T-helper 1 cell treated with Interleukin-12 subunit alpha and Interleukin-12 subunit beta and Interleukin-4 antibody, amounts not matched to agents 30 μg/mL and 1 μg/mL, for 36 hours (primary cell): ENCODE results near the gene TNPO1.

ENCODE experiments used
- H3K27ac Mint-ChIP-seq: one replicate; pipeline ENCODE4 v1.8.0; 2021; ENCODE audit warnings: mild to moderate bottlenecking, mixed read lengths
- H3K27me3 Mint-ChIP-seq: one replicate; pipeline ENCODE4 v1.8.0; 2021; ENCODE audit warnings: low read depth, mixed read lengths
- H3K36me3 Mint-ChIP-seq: one replicate; pipeline ENCODE4 v1.8.0; 2021; ENCODE audit warnings: low read depth, mixed read lengths
- H3K4me1 Mint-ChIP-seq: one replicate; pipeline ENCODE4 v1.8.0; 2021; ENCODE audit warnings: low read depth, mixed read lengths
- H3K4me3 Mint-ChIP-seq: one replicate; pipeline ENCODE4 v1.8.0; 2021; ENCODE audit warnings: mild to moderate bottlenecking, moderate library complexity, mixed read lengths
- H3K9me3 Mint-ChIP-seq: one replicate; pipeline ENCODE4 v1.8.0; 2021; ENCODE audit warnings: mixed read lengths

TNPO1 gene

DNA sequence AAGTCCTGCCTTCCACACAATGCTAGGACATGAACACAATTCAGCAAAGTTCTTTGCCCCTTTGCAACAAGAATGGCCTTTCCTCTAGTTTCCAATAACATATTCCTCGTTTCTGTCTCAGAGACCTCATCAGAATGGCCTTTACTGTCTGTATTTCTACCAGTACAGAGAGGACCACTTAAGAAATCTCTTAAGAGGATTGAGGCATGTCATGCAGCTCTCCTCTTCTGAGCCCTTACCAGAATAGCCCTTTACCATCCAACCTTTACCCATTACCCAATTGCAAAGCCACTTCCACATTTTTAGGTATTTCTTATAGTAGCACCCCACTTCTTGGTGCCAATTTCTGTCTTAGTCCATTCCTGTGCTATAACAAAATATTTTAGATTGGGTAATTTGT is 20.3 kb downstream of the TNPO1 start:
- H3K9me3 Mint-ChIP-seq = no peaks in the 10 kb centered on the region
- no peak overlapping the region for H3K4me3 Mint-ChIP-seq
- no peaks in the 10 kb centered on the region for H3K36me3 Mint-ChIP-seq
- H3K27ac Mint-ChIP-seq = no peak overlapping the region
- peaks cover 26% of the 10 kb centered on the region for H3K27me3 Mint-ChIP-seq
- no peaks in the 10 kb centered on the region for H3K4me1 Mint-ChIP-seq

DNA sequence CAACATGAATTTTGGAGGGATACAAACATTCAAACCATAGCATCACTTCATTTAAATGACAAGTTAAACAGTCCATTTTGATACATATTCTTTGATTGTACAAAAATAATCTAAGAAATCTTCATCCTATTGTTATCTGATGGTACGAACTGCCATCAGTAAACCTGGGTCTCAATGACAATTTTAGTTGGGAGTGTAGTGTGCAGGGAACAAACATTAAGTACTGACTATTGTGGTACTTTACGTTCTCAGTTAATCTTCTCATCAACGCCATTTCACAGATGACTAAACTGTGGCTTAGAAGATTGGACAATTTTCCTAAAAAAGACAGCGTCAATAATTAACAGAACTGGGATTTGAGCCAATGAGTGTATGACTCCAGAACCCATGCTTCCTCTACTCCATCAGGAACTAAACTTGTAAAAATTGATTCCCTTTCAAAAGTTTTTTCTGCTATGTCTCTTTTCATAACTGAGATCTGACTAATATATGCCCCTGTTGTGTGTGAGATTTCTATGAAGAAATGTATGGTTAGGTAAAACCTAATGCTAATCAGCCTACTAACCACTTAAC is 21.1 kb downstream of the TNPO1 start:
- H3K4me1 Mint-ChIP-seq = no peaks in the 10 kb centered on the region
- no peak overlapping the region for H3K27ac Mint-ChIP-seq
- H3K36me3 Mint-ChIP-seq = no peaks in the 10 kb centered on the region
- no peaks in the 10 kb centered on the region for H3K9me3 Mint-ChIP-seq
- H3K4me3 Mint-ChIP-seq = no peak overlapping the region
- H3K27me3 Mint-ChIP-seq = peaks cover 23% of the 10 kb centered on the region

DNA sequence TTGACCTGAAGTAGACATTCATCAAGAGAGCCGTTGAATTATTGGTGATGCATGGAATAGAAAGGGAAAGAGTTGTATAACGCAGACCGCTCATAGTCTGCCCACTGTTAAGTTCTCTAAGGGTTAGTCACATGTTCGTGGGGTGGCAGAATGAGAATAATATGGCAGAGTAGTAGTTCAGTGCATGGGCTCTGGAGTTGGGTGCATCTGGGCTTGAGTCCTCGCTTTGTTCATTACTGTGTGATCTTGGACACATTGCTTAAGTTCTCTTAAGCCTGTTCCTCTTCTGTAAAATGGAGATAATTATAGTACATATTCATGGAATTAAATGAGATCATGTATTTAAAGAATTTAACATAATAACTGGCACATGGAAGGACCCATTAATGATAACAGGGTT is 23.6 kb downstream of the TNPO1 start:
- Mint-ChIP-seq H3K4me1 (no peaks in the 10 kb centered on the region), H3K9me3 (no peaks in the 10 kb centered on the region), H3K36me3 (no peaks in the 10 kb centered on the region), H3K4me3 (no peak overlapping the region), H3K27me3 (peaks cover 37% of the 10 kb centered on the region), H3K27ac (no peak overlapping the region)

DNA sequence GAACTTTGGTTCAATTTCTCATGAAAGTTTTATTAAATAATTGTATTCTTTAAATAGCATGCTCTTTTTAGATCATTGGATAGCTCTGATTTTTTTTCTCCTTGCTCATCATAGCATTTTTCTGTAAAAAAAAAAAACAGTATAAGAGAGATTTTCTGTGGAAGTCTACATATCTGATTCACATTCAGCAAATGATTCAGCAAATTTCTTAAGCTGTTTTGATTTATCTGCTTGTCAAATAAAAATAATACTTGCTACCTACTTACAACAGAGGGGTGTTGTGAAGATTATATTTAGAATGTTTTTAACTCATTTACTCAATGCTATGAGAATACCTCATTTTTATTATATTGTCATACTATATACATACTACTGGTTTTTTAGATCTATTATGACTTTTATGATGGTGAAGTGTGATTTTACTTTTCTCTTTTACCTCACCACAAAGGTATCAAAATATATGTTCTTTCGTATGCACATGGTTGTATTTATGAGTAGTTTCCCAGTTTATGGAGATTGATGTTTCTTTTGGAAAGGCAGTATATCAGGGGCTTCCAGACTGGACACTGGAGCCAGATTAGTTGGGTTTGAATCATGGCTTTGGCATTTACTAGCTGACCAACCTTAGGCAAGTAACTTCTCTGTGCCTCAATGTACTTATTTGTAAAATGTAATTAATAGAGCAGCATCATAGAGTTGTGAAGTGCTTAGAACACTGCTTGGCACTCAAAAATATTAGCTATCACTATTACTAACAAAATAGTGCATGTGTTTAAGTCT is 25.5 kb downstream of the TNPO1 start:
- Mint-ChIP-seq H3K27ac (no peak overlapping the region), H3K4me3 (no peak overlapping the region), H3K4me1 (peaks cover 2% of the 10 kb centered on the region), H3K9me3 (no peaks in the 10 kb centered on the region), H3K36me3 (no peaks in the 10 kb centered on the region), H3K27me3 (peaks cover 39% of the 10 kb centered on the region)

DNA sequence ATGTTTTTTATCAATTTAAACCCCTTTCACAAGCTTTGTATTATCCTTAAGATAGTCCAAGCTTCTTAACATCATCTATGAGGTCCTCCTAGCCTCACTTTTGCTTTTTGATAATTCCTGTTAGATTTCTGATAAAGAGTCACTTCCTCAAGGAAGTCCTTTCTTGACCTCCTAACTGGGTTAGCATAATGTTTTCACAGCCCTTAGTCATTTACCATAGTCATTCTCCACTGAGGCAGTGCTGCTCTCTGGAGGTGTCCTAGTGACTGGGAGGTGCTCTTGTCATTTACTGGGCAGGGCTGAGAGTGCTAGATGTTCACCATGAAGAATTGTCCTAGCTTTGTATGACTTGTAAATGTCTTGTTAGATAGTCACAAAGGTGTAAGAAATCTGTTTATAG is 26.4 kb downstream of the TNPO1 start:
- H3K27ac Mint-ChIP-seq = no peak overlapping the region
- H3K4me3 Mint-ChIP-seq = no peak overlapping the region
- no peaks in the 10 kb centered on the region for H3K36me3 Mint-ChIP-seq
- no peaks in the 10 kb centered on the region for H3K9me3 Mint-ChIP-seq
- H3K4me1 Mint-ChIP-seq = peaks cover 7% of the 10 kb centered on the region
- H3K27me3 Mint-ChIP-seq = peaks cover 42% of the 10 kb centered on the region

DNA sequence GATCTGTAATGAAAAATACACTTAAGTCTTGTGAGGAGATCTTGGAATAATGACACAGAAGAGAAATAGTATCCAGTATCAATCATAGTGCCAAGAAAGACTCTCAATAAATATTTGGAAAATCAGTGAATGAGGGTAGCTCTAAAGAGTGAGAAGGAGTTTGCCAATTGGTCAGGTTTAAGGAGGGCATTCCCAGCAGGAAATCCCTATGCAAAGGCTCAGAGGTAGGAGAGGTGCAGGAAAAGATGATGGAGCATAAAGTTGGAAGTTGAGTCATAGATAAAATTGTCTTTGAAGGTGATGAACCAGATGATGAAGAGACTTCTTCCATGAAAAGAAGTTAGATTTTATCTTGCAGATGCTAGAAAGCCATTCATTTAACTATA is 27.8 kb downstream of the TNPO1 start:
- Mint-ChIP-seq H3K9me3 (no peaks in the 10 kb centered on the region), H3K27me3 (peaks cover 38% of the 10 kb centered on the region), H3K4me3 (no peak overlapping the region), H3K36me3 (no peaks in the 10 kb centered on the region), H3K27ac (no peak overlapping the region), H3K4me1 (peaks cover 8% of the 10 kb centered on the region)

DNA sequence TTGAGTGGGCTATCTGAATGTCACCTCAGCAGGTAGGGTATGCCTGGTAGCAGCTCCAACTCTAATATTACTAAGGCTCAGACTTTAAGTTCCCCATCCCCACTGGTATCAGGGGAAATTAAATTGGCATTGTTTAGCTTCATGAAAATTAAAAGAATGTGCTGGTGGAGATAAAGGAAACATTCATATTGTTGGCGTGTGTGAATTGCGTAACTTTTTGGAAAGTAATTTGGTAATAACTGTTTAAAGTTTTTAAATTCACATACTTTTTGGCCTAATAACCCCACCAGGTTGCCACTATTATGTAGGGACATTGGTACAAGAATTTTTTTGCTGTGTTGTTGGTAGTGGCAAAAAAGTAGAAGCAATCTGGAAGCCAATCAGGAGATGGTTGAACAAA is 29.4 kb downstream of the TNPO1 start:
- Mint-ChIP-seq H3K27ac (no peak overlapping the region), H3K27me3 (peaks cover 26% of the 10 kb centered on the region), H3K9me3 (no peaks in the 10 kb centered on the region), H3K4me3 (no peak overlapping the region), H3K4me1 (peaks cover 18% of the 10 kb centered on the region), H3K36me3 (peaks cover 5% of the 10 kb centered on the region)

DNA sequence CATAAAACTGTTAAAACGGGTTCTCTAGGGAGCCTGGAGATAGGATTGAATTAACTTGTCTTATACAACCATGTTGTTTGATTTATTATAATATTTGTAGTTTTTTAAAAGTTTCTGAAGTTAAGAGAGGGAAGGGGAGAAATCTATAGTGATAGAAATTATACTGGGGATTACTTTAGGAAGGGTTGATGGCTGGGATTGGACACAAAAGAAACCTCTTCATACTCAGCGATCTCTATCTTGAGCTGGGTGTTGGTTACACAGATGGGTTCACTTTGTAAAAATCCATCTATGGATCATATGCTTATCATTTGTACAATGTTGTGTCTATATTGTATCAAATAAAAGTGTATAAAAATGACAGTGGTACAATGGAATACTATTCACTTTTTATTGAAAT is 30.0 kb downstream of the TNPO1 start:
- H3K36me3 Mint-ChIP-seq = peaks cover 5% of the 10 kb centered on the region
- H3K4me3 Mint-ChIP-seq = no peak overlapping the region
- H3K27ac Mint-ChIP-seq = no peak overlapping the region
- peaks cover 20% of the 10 kb centered on the region for H3K4me1 Mint-ChIP-seq
- H3K27me3 Mint-ChIP-seq = peaks cover 26% of the 10 kb centered on the region
- no peaks in the 10 kb centered on the region for H3K9me3 Mint-ChIP-seq

DNA sequence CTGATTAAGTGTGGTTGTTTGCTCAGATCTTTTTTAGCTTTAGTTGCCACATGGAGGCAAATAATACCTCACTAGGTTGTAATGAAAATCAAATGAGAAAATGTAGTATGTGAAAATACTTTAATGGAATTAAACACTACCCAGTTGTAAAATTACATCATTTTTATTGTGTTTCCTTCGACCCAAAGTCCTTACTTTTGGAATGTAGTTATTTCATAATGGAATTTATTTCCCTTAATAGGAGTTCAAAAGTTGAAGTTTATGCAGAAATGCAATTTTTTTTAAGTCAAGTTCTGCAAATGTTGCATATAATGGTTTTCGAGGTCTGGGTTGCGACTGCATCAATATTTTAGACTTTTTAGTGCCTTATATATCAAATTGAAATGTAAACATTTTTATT is 31.0 kb downstream of the TNPO1 start:
- Mint-ChIP-seq H3K36me3 (peaks cover 5% of the 10 kb centered on the region), H3K9me3 (no peaks in the 10 kb centered on the region), H3K27me3 (peaks cover 26% of the 10 kb centered on the region), H3K27ac (peak overlapping the region; percentile 97), H3K4me3 (peak overlapping the region; percentile 95), H3K4me1 (peaks cover 22% of the 10 kb centered on the region)

DNA sequence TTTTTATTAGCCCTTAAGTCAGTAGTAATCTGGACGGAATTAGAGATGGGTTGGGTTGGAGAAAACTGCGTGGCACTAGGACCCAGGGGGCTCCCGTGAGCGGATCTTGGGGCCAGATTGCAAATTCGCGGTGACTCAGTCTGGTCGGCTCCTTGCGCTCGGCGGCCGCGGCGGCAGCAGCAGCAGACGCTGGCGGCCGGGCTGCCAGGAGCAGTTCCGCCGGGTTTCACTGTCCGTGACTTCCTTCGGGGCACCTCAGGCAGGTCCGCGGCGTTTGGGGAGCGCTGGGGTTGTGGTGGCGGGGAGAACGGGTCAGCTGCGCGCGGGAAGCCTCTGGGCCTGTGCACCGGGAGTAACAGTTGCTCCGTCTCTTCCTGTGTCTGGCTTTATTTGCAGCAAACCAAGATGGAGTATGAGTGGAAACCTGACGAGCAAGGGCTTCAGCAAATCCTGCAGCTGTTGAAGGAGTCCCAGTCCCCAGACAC is 31.6 kb downstream of the TNPO1 start:
- peak overlapping the region; percentile 95 for H3K4me3 Mint-ChIP-seq
- H3K36me3 Mint-ChIP-seq = peaks cover 5% of the 10 kb centered on the region
- peak overlapping the region; percentile 97 for H3K27ac Mint-ChIP-seq
- no peaks in the 10 kb centered on the region for H3K9me3 Mint-ChIP-seq
- peaks cover 24% of the 10 kb centered on the region for H3K4me1 Mint-ChIP-seq
- H3K27me3 Mint-ChIP-seq = peaks cover 21% of the 10 kb centered on the region

DNA sequence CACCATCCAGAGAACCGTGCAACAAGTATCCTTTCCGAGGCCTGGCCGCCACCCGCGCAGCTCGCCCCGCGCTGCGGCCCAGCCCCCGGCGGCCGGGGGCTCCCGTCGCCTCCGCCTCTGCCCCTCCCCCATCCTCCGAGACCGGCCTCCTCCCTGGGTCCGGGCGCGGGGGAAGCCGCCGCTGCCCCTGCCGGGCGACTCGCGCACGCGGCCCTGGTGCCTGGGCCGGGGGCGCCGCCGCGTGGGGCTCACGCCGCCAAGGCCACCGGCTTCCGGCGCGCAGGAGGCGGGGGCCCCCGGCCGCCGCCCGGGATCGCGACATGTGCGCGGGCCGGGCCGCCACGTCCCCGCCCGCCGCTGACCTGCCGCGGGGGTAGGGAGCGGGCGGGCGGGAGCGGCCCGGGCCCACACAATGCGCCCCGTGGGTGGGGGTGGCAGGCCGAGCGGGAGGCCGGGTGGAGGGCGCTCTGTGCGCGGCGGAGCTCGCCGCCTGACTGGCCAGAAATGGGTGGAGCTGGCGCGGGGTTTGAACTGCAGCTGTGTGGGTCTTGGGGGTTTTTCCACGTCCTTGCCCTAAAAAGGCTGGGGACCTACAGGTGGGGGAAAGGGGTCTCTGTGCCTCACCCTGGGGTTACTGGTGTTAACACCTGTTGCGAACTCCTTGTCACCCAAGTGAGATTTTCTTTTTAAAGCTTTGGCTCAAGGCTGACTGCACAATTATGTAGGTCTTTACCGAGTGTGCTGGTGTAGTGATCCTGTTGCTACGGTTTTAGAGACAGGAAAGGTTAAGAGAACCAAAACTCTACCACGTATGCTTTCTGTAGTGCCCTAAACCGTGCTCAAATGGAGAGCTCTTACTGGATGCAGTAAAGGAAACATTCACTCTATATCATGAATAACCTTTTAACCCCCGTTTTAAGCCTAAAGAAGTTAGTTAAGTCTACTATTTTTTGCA is 32.3 kb downstream of the TNPO1 start:
- H3K27me3 Mint-ChIP-seq = peaks cover 21% of the 10 kb centered on the region
- no peaks in the 10 kb centered on the region for H3K9me3 Mint-ChIP-seq
- peaks cover 8% of the 10 kb centered on the region for H3K36me3 Mint-ChIP-seq
- H3K27ac Mint-ChIP-seq = peak overlapping the region; percentile 97
- H3K4me1 Mint-ChIP-seq = peaks cover 30% of the 10 kb centered on the region
- H3K4me3 Mint-ChIP-seq = peak overlapping the region; percentile 95

DNA sequence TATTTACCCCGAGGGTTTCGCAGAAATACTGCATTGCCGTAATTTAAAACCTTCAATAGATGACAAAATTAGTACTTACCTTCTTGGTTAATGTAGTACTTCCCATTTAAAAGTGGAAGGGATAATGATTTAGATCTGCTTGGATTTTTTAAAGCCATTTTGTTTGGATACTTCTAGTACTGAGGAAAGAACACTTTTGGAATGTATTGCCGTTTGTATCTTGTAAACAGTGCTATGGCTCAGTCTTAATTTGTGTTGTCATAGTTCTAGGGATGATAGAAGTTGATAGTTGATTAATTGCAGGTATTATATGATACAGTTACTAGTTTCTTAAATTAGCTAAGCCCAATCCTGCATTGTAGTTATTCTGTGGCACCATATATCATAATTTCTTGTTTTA is 33.1 kb downstream of the TNPO1 start:
- no peaks in the 10 kb centered on the region for H3K9me3 Mint-ChIP-seq
- H3K4me1 Mint-ChIP-seq = peaks cover 32% of the 10 kb centered on the region
- H3K36me3 Mint-ChIP-seq = peaks cover 8% of the 10 kb centered on the region
- peak overlapping the region; percentile 94 for H3K4me3 Mint-ChIP-seq
- H3K27me3 Mint-ChIP-seq = peaks cover 15% of the 10 kb centered on the region
- peak overlapping the region; percentile 93 for H3K27ac Mint-ChIP-seq

DNA sequence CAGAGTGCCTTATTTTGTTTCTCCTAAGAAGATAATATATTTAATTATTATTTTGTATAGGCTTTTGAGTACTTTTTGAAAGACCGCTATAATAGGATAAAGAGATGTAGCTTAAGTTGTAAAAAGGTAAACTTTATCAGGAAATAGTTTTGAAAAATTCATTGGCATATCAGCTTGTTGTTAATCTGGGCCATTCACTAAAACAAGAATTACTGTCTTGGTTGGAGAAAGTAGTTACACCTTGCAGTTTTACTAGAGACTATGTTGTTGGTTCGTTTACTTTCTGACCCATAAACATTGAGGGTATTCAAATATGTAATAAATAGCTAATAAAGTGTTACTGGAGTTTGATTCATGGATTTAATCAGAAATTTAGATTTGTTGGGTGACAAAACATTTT is 33.7 kb downstream of the TNPO1 start:
- Mint-ChIP-seq H3K4me1 (peaks cover 32% of the 10 kb centered on the region), H3K27ac (no peak overlapping the region), H3K36me3 (peaks cover 8% of the 10 kb centered on the region), H3K9me3 (no peaks in the 10 kb centered on the region), H3K4me3 (peak overlapping the region; percentile 61), H3K27me3 (peaks cover 12% of the 10 kb centered on the region)

DNA sequence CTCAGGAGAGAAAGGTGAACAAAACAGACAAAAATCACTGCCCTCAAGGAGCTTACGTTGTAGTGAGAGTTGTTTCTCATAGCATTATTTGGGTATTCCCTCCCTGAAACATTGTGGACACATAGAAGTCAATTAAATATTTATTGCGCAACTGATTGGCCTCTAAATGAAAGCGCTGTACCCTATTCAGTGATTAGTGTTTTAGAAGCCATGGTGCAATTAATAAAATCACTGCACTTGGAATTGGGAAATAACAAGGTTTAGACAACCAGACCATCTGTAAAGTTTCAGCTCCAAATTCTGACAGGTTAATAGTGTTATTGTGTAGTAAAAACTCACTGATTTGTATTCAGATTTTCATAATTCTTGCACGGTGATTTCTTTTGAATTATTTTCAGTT is 35.9 kb downstream of the TNPO1 start:
- Mint-ChIP-seq H3K9me3 (no peaks in the 10 kb centered on the region), H3K4me3 (no peak overlapping the region), H3K36me3 (peaks cover 18% of the 10 kb centered on the region), H3K4me1 (peaks cover 34% of the 10 kb centered on the region), H3K27ac (no peak overlapping the region), H3K27me3 (peaks cover 3% of the 10 kb centered on the region)
